Stimulated activated CD4-positive, alpha-beta T cell treated with anti-CD3 and anti-CD28 coated beads, Interleukin-4, amount 100 ng/mL, for 4 hours (primary cell): ENCODE data around the gene SMTN.

Experiments
- DNase-seq, 2 experiments: peaks; one replicate each; pipeline ENCODE4 v3.0.0-alpha.2; 2020

SMTN gene

GRCh38 chr22:31133911-31134310 is 52.8 kb downstream of the SMTN start:
- no peak for DNase-seq

GRCh38 chr22:31134688-31135087 is 53.6 kb downstream of the SMTN start:
- DNase-seq = no peak

- DNase-seq = no peak
Observed at GRCh38 chr22:31135706-31136105, 54.6 kb downstream of the SMTN start.

- DNase-seq = no peak
Observed at GRCh38 chr22:31136155-31136554, 55.0 kb downstream of the SMTN start.

- no peak for DNase-seq
Observed at GRCh38 chr22:31136711-31137110, 55.6 kb downstream of the SMTN start.

- DNase-seq = no peak
Observed at GRCh38 chr22:31137721-31138120, 56.6 kb downstream of the SMTN start.

GRCh38 chr22:31138126-31138525 is 57.0 kb downstream of the SMTN start:
- DNase-seq = no peak

- no peak for DNase-seq
Observed at GRCh38 chr22:31139066-31139465, 57.9 kb downstream of the SMTN start.

GRCh38 chr22:31139866-31140716 is 59.0 kb downstream of the SMTN start, which contains the start of gene PLA2G3:
TSS of gene PLA2G3 (minus strand) at chr22:31140508. CDS start at chr22:31140354, 154 bp downstream.
- no peak for DNase-seq

GRCh38 chr22:31140746-31141145 is 59.6 kb downstream of the SMTN start:
- DNase-seq = no peak

- DNase-seq = no peak
Observed at GRCh38 chr22:31141551-31141950, 60.4 kb downstream of the SMTN start.

GRCh38 chr22:31142285-31142684 is 61.2 kb downstream of the SMTN start:
- no peak for DNase-seq

GRCh38 chr22:31143038-31143437 is 61.9 kb downstream of the SMTN start:
- DNase-seq = no peak

GRCh38 chr22:31143537-31143936 is 62.4 kb downstream of the SMTN start:
- DNase-seq = no peak

GRCh38 chr22:31144223-31144622 is 63.1 kb downstream of the SMTN start:
- DNase-seq = no peak

- DNase-seq = no peak
Observed at GRCh38 chr22:31148488-31148887, 67.4 kb downstream of the SMTN start.

- DNase-seq = peak in 1 of 2 experiments; percentile 12
Observed at GRCh38 chr22:31148953-31149627, 68.0 kb downstream of the SMTN start.

GRCh38 chr22:31150615-31151014 is 69.5 kb downstream of the SMTN start:
- DNase-seq = no peak

GRCh38 chr22:31151872-31152271 is 70.8 kb downstream of the SMTN start:
- no peak for DNase-seq

GRCh38 chr22:31153357-31153756 is 72.2 kb downstream of the SMTN start:
- no peak for DNase-seq
